Motor neuron (in vitro differentiated cells): ENCODE data around the gene DCAF6. TPM values are rescaled to one million over a fixed set of nuclear protein-coding genes. Genes with fewer than 3 reads are reported as not detected.

Source experiments
- ATAC-seq, 8 experiments: fragments of 200-7000 bp; cut with Tn5 transposase; replicated peaks in 6 of 8; 2 replicates each; pipeline ENCODE4 v1.8.0; 2021; ENCODE audit warnings: mild to moderate bottlenecking in 8 of 8, moderate library complexity in 8 of 8
- H3K27ac ChIP-seq, 2 donors: fragments of 250-450 bp; sonication (Bioruptor Pico); 2 replicates each; pipeline ENCODE4 v1.9.0; 2021; ENCODE audit warnings: antibody characterized with exemption in 2 of 2, mild to moderate bottlenecking in 2 of 2, moderate library complexity in 1 of 2
- H3K4me1 ChIP-seq, 2 donors: fragments of 250-450 bp; sonication (Bioruptor Pico); replicated peaks in 1 of 2; 2 replicates each; pipeline ENCODE4 v1.6.1; 2021; ENCODE audit warnings: antibody characterized with exemption in 2 of 2, mild to moderate bottlenecking in 2 of 2, moderate library complexity in 1 of 2
- H3K4me3 ChIP-seq, 5 donors: fragments of 250-450 bp; sonication (Bioruptor Pico); 2 replicates each; pipeline ENCODE4 v1.9.0; 2021; ENCODE audit warnings: antibody characterized with exemption in 5 of 5, mild to moderate bottlenecking in 5 of 5, moderate library complexity in 4 of 5
- WGBS, 10 experiments: fragments of 450-650 bp; shearing (Covaris generic); methylation state at CpG; one replicate each; pipeline ENCODE4 v1.0.0; 2022; 5-methylcytosine and 5-hydroxymethylcytosine counted together
- in situ Hi-C, 9 experiments: fragments of 400-800 bp; cut with MboI; loops; one replicate each; pipeline ENCODE4 v1.15.0; 2021; ENCODE audit warnings: low sequenced_read_pairs in 9 of 9, low pct_unique_long_range_greater_than_20kb in 2 of 9; ENCODE audit not compliant: unreplicated experiment in 9 of 9
- total RNA-seq, 8 experiments: library from RNA; unstranded; fragments of 300-600 nt; gene quantifications; 2 replicates each; pipeline versions ENCODE4 v1.2.3 to v1.2.4, GENCODE V29; 2022

DCAF6 gene
- total RNA-seq, 8 experiments from 2014 or later = 18.3 to 77.8 (median 33.7) TPM

DNA sequence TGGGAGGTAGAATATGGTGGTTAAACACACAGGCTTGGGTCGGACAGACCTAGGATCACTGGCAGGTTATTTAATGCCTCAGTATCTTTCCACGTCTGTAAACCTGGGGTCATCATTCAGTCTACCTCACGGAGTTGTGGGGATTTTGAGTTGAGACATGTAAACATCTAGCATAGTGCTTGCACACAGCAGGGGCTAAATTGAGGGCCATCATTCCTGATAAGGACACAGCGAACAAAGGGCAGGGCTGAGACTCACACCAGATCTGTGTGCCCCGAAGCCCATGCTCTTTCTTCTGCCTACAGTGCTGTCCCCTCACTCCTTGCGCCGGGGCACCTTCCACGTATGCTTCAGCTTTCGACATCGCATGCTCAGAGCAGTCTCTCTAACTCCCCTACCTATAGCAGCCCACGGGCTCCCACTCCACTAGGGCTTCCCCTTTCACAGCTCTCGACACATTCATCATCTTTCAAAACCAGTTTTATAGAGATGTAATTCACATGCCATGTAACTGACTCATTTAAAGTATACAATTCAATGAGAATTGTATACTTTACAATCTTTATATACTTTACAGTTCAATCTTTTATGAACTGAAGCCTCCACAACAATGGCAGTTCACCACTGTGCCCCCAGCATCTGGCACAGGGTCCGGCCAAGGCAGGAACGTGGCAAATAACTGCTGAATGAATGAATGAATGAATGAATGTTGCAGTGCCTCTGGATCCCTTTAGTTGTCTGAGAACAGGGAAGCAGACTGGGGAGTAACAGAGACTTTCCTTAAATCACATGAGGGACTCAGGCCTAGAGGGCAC, 152.2 kb downstream of the DCAF6 start:
- in situ Hi-C loops = no loop called here
- no peak for ATAC-seq

DNA sequence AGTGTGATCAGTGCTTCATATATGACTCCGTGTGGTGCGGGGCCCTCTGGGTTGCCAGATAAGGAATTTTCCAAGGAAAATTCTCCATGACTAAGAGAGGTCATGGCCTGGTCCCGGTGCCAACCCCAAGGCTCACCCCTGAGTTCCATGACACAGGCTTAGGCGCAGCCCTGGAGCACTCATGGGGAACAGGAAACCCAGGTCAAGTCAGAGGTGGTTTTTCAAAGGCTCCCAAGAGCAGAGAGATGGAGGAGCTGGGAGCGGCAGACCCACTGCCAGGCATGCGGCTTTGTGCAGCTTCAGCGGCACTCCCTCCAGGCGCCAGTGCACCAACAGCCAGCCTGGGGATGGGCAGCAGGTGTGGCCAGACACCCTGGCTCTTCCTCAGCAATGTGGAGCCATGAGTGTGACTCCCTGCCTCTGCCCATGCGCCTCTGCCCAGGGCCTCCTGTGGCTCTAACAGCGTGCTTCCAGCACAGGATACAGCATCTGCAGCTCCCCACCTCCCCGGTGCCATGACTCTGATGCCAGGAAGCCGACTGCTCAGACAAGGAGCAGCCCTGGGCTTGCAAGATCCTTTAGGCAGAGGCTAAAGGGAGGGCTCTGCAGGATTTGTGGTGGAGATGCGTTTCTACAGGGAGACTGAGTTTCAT, 153.0 kb downstream of the DCAF6 start:
- in situ Hi-C loops = no loop called here
- H3K4me1 ChIP-seq = peaks cover 3% of the 10 kb centered on the region in 2 donors
- no peak for ATAC-seq
- 74 to 100% (median 92%) methylated on average over 1 to 11 of the region's 13 CpGs; no CpG with 5 or more reads in 3 of the 10 experiments for WGBS, 10 experiments
- H3K27ac ChIP-seq = no peak overlapping the region
- no peak overlapping the region for H3K4me3 ChIP-seq

More for the DNA sequence above, 152.2 kb downstream of the DCAF6 start:
- H3K4me3 ChIP-seq = no peak overlapping the region
- H3K27ac ChIP-seq = no peak overlapping the region
- H3K4me1 ChIP-seq = peaks cover 3% of the 10 kb centered on the region in 2 donors
- WGBS, 10 experiments = 54 to 100% (median 93%) methylated on average over 1 to 11 of the region's 14 CpGs; no CpG with 5 or more reads in 2 of the 10 experiments

DNA sequence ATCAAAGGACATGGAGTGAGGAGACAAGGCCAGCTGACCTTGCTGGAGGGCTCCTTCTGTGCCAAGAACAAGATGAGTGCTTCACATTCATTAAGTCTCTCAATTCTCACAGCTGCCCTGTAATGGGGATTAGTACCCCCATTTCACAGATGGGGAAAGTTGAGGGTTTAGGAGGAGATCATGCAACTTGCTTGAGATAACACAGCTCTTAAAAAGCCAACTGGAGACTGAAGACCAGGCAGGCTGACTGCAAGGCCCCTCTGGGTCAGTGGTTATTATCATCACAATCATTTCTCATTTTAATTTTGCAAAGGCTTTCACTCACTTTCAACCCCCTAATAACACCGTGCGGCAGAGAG, 153.5 kb downstream of the DCAF6 start:
- H3K4me1 ChIP-seq = peaks cover 3% of the 10 kb centered on the region in 2 donors
- H3K27ac ChIP-seq = no peak overlapping the region
- 80 to 100% (median 98%) methylated on average over 2 of the region's 2 CpGs; no CpG with 5 or more reads in 6 of the 10 experiments for WGBS, 10 experiments
- no peak overlapping the region for H3K4me3 ChIP-seq
- in situ Hi-C loops = no loop called here
- ATAC-seq = no peak

DNA sequence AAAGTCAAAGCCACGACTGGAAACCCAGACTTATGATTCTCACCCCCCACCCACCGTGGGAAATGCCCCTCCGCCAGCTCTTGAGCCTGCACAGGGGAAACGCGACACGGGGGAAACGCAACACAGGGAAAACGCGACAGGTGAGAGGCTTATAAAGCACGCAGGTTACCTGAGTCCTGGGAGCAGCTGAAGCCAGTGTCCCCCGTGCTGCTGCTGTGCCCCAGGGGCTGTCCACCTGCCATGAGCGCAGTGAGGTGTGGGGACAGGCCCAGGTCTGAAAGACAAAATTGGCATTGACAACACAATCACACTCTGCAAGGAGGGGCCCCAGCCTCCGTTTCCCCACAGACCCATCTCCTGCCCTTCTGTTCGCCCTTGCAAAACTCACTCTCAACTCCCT, 153.9 kb downstream of the DCAF6 start:
- in situ Hi-C loops = no loop called here
- ATAC-seq = no peak
- no peak overlapping the region for H3K4me3 ChIP-seq
- no peak overlapping the region for H3K27ac ChIP-seq
- H3K4me1 ChIP-seq = peaks cover 3% of the 10 kb centered on the region in 2 donors
- WGBS, 10 experiments = 70 to 96% (median 83%) methylated on average over 1 to 12 of the region's 14 CpGs; no CpG with 5 or more reads in 3 of the 10 experiments

DNA sequence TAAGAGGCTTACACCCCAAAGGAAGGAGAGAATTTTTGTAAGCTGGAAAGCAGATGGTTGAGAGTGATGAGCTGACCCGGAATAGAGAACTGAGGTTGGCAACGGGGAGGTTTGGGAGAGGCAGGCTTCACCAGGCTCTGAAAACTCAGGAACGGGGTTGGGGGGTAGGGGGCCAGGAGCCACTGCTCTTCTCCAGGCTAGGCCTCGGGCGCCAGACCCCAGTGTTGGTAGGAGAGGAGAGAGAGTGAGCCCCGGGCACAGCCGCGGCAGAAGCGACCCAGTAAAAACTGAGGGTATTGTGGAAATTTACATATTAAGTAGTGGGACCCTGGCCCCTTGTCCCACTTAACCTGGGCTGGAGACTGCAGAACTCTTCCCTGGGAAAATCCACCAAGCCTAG, 154.6 kb downstream of the DCAF6 start:
- peaks cover 3% of the 10 kb centered on the region in 2 donors for H3K4me1 ChIP-seq
- 50 to 100% (median 90%) methylated on average over 1 to 7 of the region's 9 CpGs; no CpG with 5 or more reads in 3 of the 10 experiments for WGBS, 10 experiments
- no peak overlapping the region for H3K27ac ChIP-seq
- in situ Hi-C loops = no loop called here
- ATAC-seq = no peak
- no peak overlapping the region for H3K4me3 ChIP-seq

DNA sequence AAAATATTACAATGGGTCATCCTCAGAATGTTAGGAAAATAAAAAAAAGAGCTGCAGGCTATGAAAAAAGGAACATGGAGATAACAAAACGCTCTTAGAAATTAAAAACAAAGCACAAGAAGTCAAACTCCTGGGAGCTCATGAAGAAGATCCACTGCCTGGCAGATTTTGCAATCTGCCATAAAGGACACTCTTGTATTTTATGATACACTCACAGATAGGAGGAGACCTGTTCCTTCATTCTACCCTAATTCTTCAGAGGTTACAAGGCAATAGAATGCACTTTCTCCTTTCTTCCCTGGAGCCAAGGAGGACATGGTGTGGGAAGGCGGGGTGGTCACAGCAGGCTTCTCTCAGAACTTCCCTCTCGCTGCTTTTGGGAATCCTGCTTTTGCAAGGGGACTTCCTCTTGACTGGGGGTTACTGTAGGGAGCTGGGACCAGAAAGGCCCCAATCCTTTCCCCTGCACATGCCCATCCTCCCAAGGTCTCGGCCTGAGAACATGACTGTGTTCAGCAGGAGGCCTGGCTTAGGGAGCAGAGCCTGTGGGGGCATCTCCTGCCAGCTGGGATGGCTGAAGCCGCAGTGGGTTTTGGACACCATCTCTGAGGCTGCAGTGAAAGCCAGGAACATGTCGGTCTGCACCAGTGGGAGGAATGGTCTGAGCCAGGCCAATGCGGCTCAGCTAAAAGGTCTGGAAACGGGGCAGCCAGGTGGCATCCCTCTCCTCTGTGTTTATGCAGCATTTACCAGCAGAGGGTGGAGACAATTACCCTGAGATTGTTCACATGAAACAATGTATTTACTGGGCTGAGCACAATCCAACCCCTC, 155.5 kb downstream of the DCAF6 start:
- no peaks in the 10 kb centered on the region for H3K4me1 ChIP-seq
- in situ Hi-C loops = no loop called here
- peak in 2 of 8 experiments; percentile 21 to 29 for ATAC-seq
- H3K27ac ChIP-seq = no peak overlapping the region
- no peak overlapping the region for H3K4me3 ChIP-seq
- WGBS, 10 experiments = 7 to 100% (median 87%) methylated on average over 1 to 7 of the region's 8 CpGs

DNA sequence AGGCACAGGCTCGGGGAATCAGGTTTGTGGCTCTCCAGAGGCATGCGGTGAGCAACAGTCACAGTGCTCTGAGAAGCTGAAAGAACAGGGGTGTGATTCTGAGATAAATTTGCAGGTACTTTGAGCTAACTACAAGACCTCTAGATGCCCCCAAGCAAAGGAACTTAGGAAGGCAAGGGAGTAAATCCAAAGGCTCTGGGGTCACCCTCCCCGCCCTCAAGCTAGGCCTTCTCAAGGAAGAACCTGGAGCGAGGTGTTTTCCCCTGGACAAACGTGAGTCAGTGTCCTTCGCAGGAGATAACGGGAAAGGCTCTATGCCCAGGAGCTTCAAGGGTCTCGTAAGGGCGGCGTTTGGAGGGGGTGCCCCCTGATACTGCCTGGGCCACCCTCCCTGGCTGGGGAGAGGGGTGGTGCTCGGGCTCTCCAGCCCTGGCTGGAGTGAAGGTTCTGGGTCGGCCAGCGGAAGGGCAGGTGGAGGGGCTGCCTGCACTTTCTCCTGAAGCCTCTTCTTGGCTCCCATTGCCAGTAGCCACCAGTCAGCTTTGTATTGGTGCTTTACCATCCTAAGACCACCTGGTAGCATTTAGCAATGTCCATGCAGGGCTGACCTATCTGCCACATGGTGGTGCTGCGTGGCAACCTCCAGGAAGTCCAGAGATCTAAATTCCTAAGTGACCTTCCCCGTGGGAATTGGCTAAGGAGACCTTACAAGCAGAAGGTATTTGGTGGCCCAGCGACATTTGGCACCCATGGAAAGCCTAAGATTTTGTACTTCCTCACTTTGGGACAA, 156.3 kb downstream of the DCAF6 start:
- Histone ChIP-seq H3K4me3 (no peak overlapping the region), H3K4me1 (no peaks in the 10 kb centered on the region), H3K27ac (no peak overlapping the region)
- in situ Hi-C loops = no loop called here
- WGBS, 10 experiments = 40 to 95% (median 88%) methylated on average over 1 to 14 of the region's 16 CpGs; no CpG with 5 or more reads in 2 of the 10 experiments
- ATAC-seq = peak in 3 of 8 experiments; percentile 33 to 66 (median 37)

DNA sequence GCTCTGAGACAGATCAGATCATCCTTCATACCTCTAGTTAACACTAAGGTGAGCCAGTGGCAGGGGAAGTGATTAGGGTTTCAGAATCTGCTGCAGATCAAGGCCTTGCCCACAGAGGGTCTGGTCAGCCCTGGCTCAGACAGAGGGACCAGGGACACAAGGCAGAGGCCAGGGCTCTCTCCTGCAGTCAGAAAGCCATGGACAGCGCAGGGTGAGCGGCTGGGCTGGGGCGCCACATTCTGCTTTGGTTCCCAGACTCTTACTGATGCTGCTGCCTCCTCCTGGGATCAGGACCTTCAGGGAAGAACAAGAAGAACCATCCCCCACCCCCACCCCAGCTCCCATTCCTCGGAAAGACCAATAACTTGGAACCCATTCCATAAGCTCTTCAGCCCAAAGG, 157.1 kb downstream of the DCAF6 start:
- in situ Hi-C loops = no loop called here
- Histone ChIP-seq H3K4me3 (no peak overlapping the region), H3K27ac (no peak overlapping the region), H3K4me1 (no peaks in the 10 kb centered on the region)
- no peak for ATAC-seq
- WGBS, 10 experiments = 90 to 100% (median 100%) methylated on average over 1 to 4 of the region's 4 CpGs; no CpG with 5 or more reads in 6 of the 10 experiments

DNA sequence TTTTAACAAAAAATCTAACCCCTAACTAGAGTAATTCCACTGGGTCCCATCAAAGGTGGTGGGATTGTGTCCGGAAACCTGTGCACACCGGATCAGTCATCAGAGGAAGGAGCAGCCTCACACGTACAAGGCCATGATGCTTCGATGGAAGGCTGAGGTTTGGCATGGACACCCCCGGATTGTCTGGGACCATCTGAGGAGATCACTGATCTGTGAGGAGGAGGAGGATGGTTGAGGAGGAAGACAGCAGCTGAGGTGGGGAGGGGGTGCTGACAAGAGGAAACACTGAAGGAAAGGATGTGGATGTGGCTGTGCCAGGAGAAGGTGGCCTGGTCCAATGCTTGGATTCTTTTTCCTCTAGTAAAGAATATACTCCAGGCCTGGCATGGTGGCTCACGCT, 159.0 kb downstream of the DCAF6 start:
- H3K4me1 ChIP-seq = peaks cover 0 to 6% of the 10 kb centered on the region in 2 donors
- in situ Hi-C loops = no loop called here
- ATAC-seq = no peak
- 67 to 100% (median 93%) methylated on average over 1 to 5 of the region's 6 CpGs; no CpG with 5 or more reads in 2 of the 10 experiments for WGBS, 10 experiments
- H3K4me3 ChIP-seq = no peak overlapping the region
- no peak overlapping the region for H3K27ac ChIP-seq

DNA sequence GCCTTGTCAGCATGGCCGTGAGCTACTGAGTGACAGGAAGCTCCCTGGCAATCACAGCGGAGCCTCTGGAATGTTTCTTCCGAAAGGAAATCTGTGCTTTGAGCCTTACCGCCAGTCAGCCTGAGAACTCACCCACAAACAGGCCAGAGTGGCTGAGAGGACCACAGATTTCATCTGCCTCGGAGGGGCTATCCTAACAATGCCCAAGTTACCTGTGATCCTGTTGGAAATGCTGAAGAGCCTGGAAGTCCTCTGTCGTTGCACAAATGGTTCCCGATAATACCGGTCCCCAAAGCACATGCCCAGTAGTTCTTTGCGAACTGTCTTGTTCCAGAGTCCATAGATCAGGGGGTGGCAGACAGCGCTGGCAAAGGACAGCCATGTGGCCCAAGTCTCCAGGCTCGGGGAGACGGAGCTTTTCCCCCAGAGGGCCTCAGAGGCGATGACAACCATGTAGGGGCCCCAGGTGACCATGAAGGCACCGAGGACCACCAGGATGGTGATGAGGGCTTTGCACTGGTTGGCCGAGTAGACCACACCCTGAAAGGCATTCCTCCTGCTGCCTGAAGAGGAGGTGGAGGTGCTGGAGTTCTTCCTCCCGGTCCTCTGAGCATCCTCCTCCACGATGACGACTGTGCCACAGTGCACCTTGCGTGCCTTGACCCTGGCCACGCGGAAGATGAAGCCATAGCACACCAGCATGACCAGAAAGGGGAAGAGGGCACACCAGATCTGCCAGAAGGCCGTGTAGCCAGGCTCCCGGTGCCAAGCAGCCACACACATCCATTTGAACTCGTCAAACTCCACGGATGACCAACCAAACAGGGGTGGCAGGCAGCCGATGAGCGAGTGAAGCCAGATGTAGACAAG, 160.0 kb downstream of the DCAF6 start:
- Histone ChIP-seq H3K4me3 (no peak overlapping the region), H3K27ac (no peak overlapping the region), H3K4me1 (peaks cover 0 to 6% of the 10 kb centered on the region in 2 donors)
- 81 to 100% (median 92%) methylated on average over 3 to 21 of the region's 27 CpGs; no CpG with 5 or more reads in 1 of the 10 experiments for WGBS, 10 experiments
- ATAC-seq = no peak
- in situ Hi-C loops = no loop called here

DNA sequence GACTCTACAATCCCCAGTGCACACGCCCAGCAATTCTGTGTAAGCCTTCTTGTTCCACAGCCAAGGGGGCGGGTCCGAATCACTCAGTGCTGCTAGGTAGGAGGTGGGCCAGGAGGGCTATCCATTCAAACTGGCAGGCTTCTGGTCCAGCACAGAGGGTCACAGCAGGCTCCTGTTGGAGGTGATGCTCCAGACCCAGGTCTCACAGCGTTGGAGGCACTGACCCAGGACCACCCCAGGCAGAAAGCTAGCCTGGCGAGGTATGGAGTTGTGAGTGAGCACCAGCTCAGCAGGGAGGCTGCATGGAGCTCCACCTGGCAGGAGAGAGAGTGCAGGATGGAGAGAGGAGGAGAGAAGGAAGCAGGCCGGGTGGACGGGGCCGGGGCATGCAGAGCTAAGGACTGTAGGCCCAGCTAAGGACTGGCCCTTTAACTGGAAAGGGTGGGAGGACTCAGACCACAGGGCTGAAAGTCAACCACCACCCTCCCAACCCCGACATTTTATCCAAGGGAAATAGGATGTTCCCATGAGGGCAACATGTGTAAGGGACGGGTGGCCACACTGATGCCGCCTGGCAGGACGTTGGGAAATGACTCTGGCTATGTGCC, 161.5 kb downstream of the DCAF6 start:
- WGBS, 10 experiments = 14 to 100% (median 89%) methylated on average over 1 to 9 of the region's 12 CpGs; no CpG with 5 or more reads in 4 of the 10 experiments
- Histone ChIP-seq H3K27ac (no peak overlapping the region), H3K4me1 (peaks cover 0 to 6% of the 10 kb centered on the region in 2 donors), H3K4me3 (no peak overlapping the region)
- no peak for ATAC-seq
- in situ Hi-C loops = no loop called here
